ENCODE results near the gene SRCAP.

DNA sequence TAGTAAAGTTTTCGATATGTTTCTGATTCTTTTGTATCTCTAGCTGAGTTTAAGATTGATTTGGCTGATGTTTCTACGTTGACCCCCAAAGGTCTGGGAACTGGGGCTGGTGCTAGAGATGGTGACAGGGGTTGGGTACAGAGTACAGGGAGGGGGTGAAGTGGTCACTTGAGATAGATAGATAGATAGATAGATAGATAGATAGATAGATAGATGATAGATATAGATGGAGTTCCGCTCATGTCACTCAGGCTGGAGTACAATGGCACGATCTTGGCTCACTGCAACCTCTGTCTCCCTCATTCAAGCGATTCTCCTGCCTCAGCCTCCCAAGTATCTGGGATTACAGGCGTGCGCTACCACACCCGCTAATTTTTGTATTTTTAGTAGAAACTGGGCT is 42.6 kb upstream of the SRCAP start:
- TF ChIP-seq POLR2A (IDR thresholded peaks at IDR 0.05; ENCODE audit: low read depth, low read length) (no peak), POLR2AphosphoS5 (IDR thresholded peaks at IDR 0.05; ENCODE audit: low read depth, low read length) (no peak), TAF1 (IDR thresholded peaks at IDR 0.05; ENCODE audit: borderline replicate concordance, low read depth, low read length) (no peak)

Measured in GM12892 (cell line).